ENCODE data around the gene TARBP1. TPM values are rescaled to one million over a fixed set of nuclear protein-coding genes. Genes with fewer than 3 reads are reported as not detected.
"Not testable (repeated sequence)": the region's sequence is repeated elsewhere in the genome, so short reads cannot be mapped to it uniquely, and the experiment has no call there.

TARBP1 gene
- total and polyA plus RNA-seq, 3 donors from 2014 or later: 29.5 to 39.8 (median 31.3) TPM

GRCh38 chr1:234519506-234519905, 40.5 kb upstream of the TARBP1 start:
- DNase-seq: no peak
- TF ChIP-seq, protein P1, sequence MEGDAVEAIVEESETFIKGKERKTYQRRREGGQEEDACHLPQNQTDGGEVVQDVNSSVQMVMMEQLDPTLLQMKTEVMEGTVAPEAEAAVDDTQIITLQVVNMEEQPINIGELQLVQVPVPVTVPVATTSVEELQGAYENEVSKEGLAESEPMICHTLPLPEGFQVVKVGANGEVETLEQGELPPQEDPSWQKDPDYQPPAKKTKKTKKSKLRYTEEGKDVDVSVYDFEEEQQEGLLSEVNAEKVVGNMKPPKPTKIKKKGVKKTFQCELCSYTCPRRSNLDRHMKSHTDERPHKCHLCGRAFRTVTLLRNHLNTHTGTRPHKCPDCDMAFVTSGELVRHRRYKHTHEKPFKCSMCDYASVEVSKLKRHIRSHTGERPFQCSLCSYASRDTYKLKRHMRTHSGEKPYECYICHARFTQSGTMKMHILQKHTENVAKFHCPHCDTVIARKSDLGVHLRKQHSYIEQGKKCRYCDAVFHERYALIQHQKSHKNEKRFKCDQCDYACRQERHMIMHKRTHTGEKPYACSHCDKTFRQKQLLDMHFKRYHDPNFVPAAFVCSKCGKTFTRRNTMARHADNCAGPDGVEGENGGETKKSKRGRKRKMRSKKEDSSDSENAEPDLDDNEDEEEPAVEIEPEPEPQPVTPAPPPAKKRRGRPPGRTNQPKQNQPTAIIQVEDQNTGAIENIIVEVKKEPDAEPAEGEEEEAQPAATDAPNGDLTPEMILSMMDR (IDR thresholded peaks at IDR 0.05): no peak
- no peak for TF ChIP-seq POLR2A (IDR thresholded peaks at IDR 0.05)
- no peaks in the 10 kb centered on the region for H3K27me3 ChIP-seq
- peak overlapping the region in 1 of 2 donors; percentile 26 for H3K4me3 ChIP-seq
- H3K27ac ChIP-seq: no peak overlapping the region
- H3K36me3 ChIP-seq (ENCODE audit: low read depth, missing control alignments): no peaks in the 10 kb centered on the region
- peaks cover 7% of the 10 kb centered on the region for H3K4me1 ChIP-seq
- WGBS, 2 donors: 73 to 88% methylated on average over 10 of the region's 10 CpGs
- intact Hi-C loops (cut with DNase I; ENCODE audit: low total_unique reads): no loop called here
- no peaks in the 10 kb centered on the region for H3K9me3 ChIP-seq

DNA sequence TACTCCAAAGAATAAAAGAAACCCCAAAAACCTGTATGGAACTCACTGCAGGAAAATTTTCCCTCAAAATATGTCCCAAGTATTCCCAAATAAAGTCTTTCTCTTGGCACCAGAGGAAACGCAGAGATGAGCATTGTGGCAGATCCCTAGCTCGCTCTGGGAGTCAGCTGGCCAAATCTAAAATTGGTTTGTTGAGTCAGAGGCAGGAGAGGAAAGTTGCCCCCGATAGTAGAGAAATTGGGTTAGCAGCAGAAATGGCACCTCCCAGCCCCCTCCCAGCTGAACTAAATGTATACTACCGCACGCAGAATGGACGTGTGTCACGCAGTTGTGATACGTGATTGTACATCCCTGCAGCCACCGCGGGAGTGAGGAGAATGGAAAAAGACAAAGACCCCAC, 39.9 kb upstream of the TARBP1 start:
- no peak overlapping the region for H3K4me3 ChIP-seq
- WGBS, 2 donors: 75 to 80% methylated on average over 10 of the region's 10 CpGs
- peaks cover 7% of the 10 kb centered on the region for H3K4me1 ChIP-seq
- H3K27me3 ChIP-seq: no peaks in the 10 kb centered on the region
- no peak for DNase-seq
- no peaks in the 10 kb centered on the region for H3K36me3 ChIP-seq (ENCODE audit: low read depth, missing control alignments)
- H3K27ac ChIP-seq: no peak overlapping the region
- no peaks in the 10 kb centered on the region for H3K9me3 ChIP-seq
- TF ChIP-seq, protein P1 (IDR thresholded peaks at IDR 0.05): no peak
- no peak for TF ChIP-seq POLR2A (IDR thresholded peaks at IDR 0.05)
- intact Hi-C loops (cut with DNase I; ENCODE audit: low total_unique reads): no loop called here

DNA sequence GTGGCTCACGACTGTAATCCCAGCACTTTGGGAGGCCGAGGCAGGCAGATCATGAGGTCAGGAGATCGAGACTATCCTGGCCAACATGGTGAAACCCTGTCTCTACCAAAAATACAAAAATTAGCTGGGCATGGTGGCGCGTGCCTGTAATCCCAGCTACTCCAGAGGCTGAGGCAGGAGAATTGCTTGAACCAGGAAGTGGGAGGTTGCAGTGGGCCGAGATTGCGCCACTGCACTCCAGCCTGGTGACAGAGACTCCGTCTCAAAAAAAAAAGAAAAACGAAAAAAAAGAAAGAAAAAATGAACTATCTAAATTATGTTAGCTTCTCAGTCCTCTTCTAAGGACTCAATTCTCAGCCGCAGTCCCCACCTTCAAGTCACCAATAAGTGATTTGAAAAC, 39.1 kb upstream of the TARBP1 start:
- DNase-seq; intact Hi-C loops (cut with DNase I; ENCODE audit: low total_unique reads); H3K36me3 ChIP-seq (ENCODE audit: low read depth, missing control alignments); H3K27ac ChIP-seq; H3K9me3 ChIP-seq; H3K4me1 ChIP-seq; H3K4me3 ChIP-seq; H3K27me3 ChIP-seq: not testable (repeated sequence)
- 76 to 79% methylated on average over 10 of the region's 10 CpGs for WGBS, 2 donors

GRCh38 chr1:234517110-234517802, 38.3 kb upstream of the TARBP1 start:
- no peak overlapping the region for H3K4me3 ChIP-seq
- no peak for DNase-seq
- H3K36me3 ChIP-seq (ENCODE audit: low read depth, missing control alignments): no peaks in the 10 kb centered on the region
- TF ChIP-seq, protein P1 (IDR thresholded peaks at IDR 0.05): no peak
- TF ChIP-seq POLR2A (IDR thresholded peaks at IDR 0.05): no peak
- H3K27me3 ChIP-seq: no peaks in the 10 kb centered on the region
- no peaks in the 10 kb centered on the region for H3K4me1 ChIP-seq
- no peaks in the 10 kb centered on the region for H3K9me3 ChIP-seq
- 76 to 77% methylated on average over 9 of the region's 9 CpGs for WGBS, 2 donors
- intact Hi-C loops (cut with DNase I; ENCODE audit: low total_unique reads): no loop called here
- no peak overlapping the region for H3K27ac ChIP-seq

DNA sequence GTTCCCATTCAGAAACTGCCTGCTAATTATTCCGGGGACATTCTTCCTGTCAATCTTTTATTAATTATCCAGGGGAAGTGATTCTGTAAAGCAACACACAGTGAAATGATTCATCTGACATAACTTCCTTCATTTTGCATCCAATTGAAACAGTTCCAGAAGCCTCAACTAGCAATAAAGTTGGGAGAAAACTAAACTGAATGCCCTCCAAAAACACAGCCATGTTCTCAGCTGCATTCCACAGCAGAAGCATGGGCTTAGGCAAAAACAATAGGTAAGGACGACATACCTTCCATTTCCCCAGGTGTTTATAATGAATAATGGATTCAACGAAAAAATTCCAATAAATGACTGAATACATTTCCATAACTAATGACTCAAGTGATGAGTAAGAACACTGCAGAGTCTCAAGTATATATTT, 36.9 kb upstream of the TARBP1 start:
- no peak overlapping the region for H3K4me3 ChIP-seq
- H3K27me3 ChIP-seq: no peaks in the 10 kb centered on the region
- DNase-seq: no peak
- H3K9me3 ChIP-seq: no peaks in the 10 kb centered on the region
- no peaks in the 10 kb centered on the region for H3K36me3 ChIP-seq (ENCODE audit: low read depth, missing control alignments)
- no peak overlapping the region for H3K27ac ChIP-seq
- H3K4me1 ChIP-seq: no peaks in the 10 kb centered on the region
- WGBS, 2 donors: 55 to 77% methylated on average over 3 of the region's 3 CpGs
- TF ChIP-seq, protein P1 (IDR thresholded peaks at IDR 0.05): no peak
- TF ChIP-seq POLR2A (IDR thresholded peaks at IDR 0.05): no peak
- intact Hi-C loops (cut with DNase I; ENCODE audit: low total_unique reads): no loop called here

Data from testis (tissue), 3 donors.